Activated CD4-positive, alpha-beta T cell treated with anti-CD3 and anti-CD28 coated beads, Interleukin-2, amount 50 U/mL, for 16 hours (primary cell): ENCODE measurements around the gene OR4F16.
"Not testable (repeated sequence)": the region's sequence is repeated elsewhere in the genome, so short reads cannot be mapped to it uniquely, and the experiment has no call there.

Experiments
- DNase-seq: peaks from one replicate; pipeline ENCODE4 v3.0.0-alpha.2; 2020

OR4F16 gene

GRCh38 chr1:686554-686953 is at the start of gene OR4F16:
OR4F16 (minus strand) TSS chr1:686654; CDS start chr1:686654, 0 bp downstream.
- DNase-seq: not testable (repeated sequence)

DNA sequence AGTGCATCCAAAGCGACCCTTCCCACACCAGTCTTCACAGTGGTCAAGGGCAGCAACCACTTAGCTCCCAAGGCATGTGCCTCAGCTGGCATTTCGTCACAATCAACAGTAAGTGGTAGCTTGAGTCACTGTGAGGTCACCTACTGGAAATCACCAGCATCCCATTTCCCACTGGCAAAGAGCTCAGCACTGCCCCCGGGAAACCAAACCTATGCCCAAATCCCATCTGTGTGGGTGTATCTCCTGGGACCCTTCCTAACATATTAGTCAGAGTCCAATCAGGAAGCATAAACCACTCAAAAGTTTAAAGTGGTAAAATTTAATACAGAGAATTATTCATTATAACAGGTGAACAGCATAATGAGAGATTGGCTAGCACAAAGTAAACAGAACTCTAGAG is 47.2 kb upstream of the OR4F16 start:
- DNase-seq: not testable (repeated sequence)

GRCh38 chr1:727040-727439 is 40.6 kb upstream of the OR4F16 start:
- DNase-seq: not testable (repeated sequence)
